Right atrium auricular region (tissue), 2 donors: Measurements from ENCODE around the gene E2F1. TPM values are rescaled to one million over a fixed set of nuclear protein-coding genes. Genes with fewer than 3 reads are reported as not detected.

Source experiments
- DNase-seq: peaks from one replicate; pipeline ENCODE4 v3.0.0-alpha.2; 2019; ENCODE audit warnings: low spot score
- H3K27ac ChIP-seq, 2 donors: fragments of 200-600 bp; sonication (generic); 1 replicate in 1 of 2; 2 replicates in 1 of 2; pipeline ENCODE4 v1.5.1; 2016 to 2019
- H3K27me3 ChIP-seq, 2 donors: fragments of 200-600 bp; sonication (generic); one replicate each; pipeline versions ENCODE4 v1.5.1 to v1.6.0; 2017 to 2019
- H3K36me3 ChIP-seq: fragments of 200-600 bp; sonication (generic); one replicate; pipeline ENCODE4 v1.5.1; 2016
- H3K4me1 ChIP-seq, 2 donors: fragments of 200-600 bp; sonication (generic); one replicate each; pipeline versions ENCODE4 v1.5.1 to v1.6.0; 2017 to 2019
- H3K4me3 ChIP-seq, 2 donors: fragments of 200-600 bp; sonication (generic); 1 replicate in 1 of 2; 2 replicates in 1 of 2; pipeline ENCODE4 v1.5.1; 2017 to 2019; ENCODE audit warnings: mild to moderate bottlenecking in 1 of 2, moderate library complexity in 1 of 2
- H3K9me3 ChIP-seq, 2 donors: fragments of 200-600 bp; sonication (generic); one replicate each; pipeline ENCODE4 v1.5.1; 2019
- CTCF ChIP-seq, 2 donors: fragments of 200-600 bp; sonication (generic); IDR thresholded peaks; one replicate each; pipeline ENCODE4 v1.5.1; 2019; ENCODE audit warnings: antibody characterized with exemption in 2 of 2
- total RNA-seq, 2 donors: library from RNA; depleted of rRNA; stranded (reverse); fragments of >200 nt; gene quantifications; one replicate each; pipeline ENCODE4 v1.1.0, GENCODE V29; 2016

Gene E2F1
- total RNA-seq, 2 donors from 2014 or later, result 0.31 to 0.33 TPM

GRCh38 chr20:33716498-33716897 is 30.3 kb upstream of the E2F1 start:
- no peak for TF ChIP-seq CTCF (IDR thresholded peaks at IDR 0.05)
- Histone ChIP-seq H3K4me1 (peaks cover 0 to 12% of the 10 kb centered on the region in 2 donors), H3K27me3 (no peaks in the 10 kb centered on the region), H3K4me3 (no peak overlapping the region), H3K9me3 (no peaks in the 10 kb centered on the region), H3K27ac (no peak overlapping the region), H3K36me3 (peaks cover 20% of the 10 kb centered on the region)
- no peak for DNase-seq

- Histone ChIP-seq H3K9me3 (no peaks in the 10 kb centered on the region), H3K36me3 (peaks cover 30% of the 10 kb centered on the region), H3K4me3 (no peak overlapping the region), H3K4me1 (peaks cover 0 to 3% of the 10 kb centered on the region in 2 donors), H3K27me3 (no peaks in the 10 kb centered on the region), H3K27ac (no peak overlapping the region)
- no peak for TF ChIP-seq CTCF (IDR thresholded peaks at IDR 0.05)
- DNase-seq, result no peak
Observed at GRCh38 chr20:33713865-33714367, 27.7 kb upstream of the E2F1 start.

- H3K4me3 ChIP-seq, result no peak overlapping the region
- TF ChIP-seq CTCF (IDR thresholded peaks at IDR 0.05), result no peak
- H3K27ac ChIP-seq, result no peak overlapping the region
- H3K36me3 ChIP-seq, result peaks cover 39% of the 10 kb centered on the region
- no peaks in the 10 kb centered on the region for H3K27me3 ChIP-seq
- no peak for DNase-seq
- H3K4me1 ChIP-seq, result no peaks in the 10 kb centered on the region
- no peaks in the 10 kb centered on the region for H3K9me3 ChIP-seq
Observed at GRCh38 chr20:33711446-33711738, 25.2 kb upstream of the E2F1 start.

GRCh38 chr20:33710681-33711445 is 24.7 kb upstream of the E2F1 start:
- H3K36me3 ChIP-seq, result peaks cover 39% of the 10 kb centered on the region

GRCh38 chr20:33709905-33710541 is 23.8 kb upstream of the E2F1 start:
- H3K4me1 ChIP-seq, result no peaks in the 10 kb centered on the region
- H3K9me3 ChIP-seq, result no peaks in the 10 kb centered on the region
- H3K27me3 ChIP-seq, result no peaks in the 10 kb centered on the region
- peaks cover 39% of the 10 kb centered on the region for H3K36me3 ChIP-seq
- no peak overlapping the region for H3K4me3 ChIP-seq
- DNase-seq, result no peak
- no peak overlapping the region for H3K27ac ChIP-seq
- TF ChIP-seq CTCF (IDR thresholded peaks at IDR 0.05), result no peak

More at GRCh38 chr20:33710681-33711445, 24.7 kb upstream of the E2F1 start:
- Histone ChIP-seq H3K27me3 (no peaks in the 10 kb centered on the region), H3K4me3 (no peak overlapping the region), H3K4me1 (no peaks in the 10 kb centered on the region), H3K9me3 (no peaks in the 10 kb centered on the region), H3K27ac (no peak overlapping the region)
- TF ChIP-seq CTCF (IDR thresholded peaks at IDR 0.05), result no peak
- DNase-seq, result no peak
